PC-3 (cell line): ENCODE data around the gene TTC24. TPM values are rescaled to one million over a fixed set of nuclear protein-coding genes. Genes with fewer than 3 reads are reported as not detected.

Experiments
- ATAC-seq: fragments of 200-7000 bp; cut with Tn5 transposase; 2 replicates; pipeline ENCODE4 v1.9.1; 2020; ENCODE audit warnings: mild to moderate bottlenecking, moderate library complexity
- BruUV-seq: library from RNA; stranded (reverse); fragments of 400-500 nt; replicated peaks from 2 replicates; lab custom pipeline; 2021; lab: Mats Ljungman, UMichigan
- CTCF ChIA-PET: fragments of 300-600 bp; sonication (Branson Sonifier 250); formaldehyde crosslinking; loops from one replicate; lab custom pipeline; 2022; ENCODE audit warnings: antibody characterized with exemption; lab: Charles Lee
- POLR2A ChIA-PET: fragments of 300-600 bp; sonication (Branson Sonifier 250); formaldehyde crosslinking; loops from one replicate; lab custom pipeline; 2022; ENCODE audit warnings: antibody characterized with exemption; ENCODE audit not compliant: unreplicated experiment; lab: Charles Lee
- DNase-seq: peaks from one replicate; pipeline ENCODE4 v3.0.0-alpha.2; 2015
- H2AFZ ChIP-seq: fragments of 300-600 bp; sonication (generic); 2 replicates; pipeline ENCODE4 v1.6.0; 2016; ENCODE audit warnings: antibody characterized with exemption, low read length
- H3F3A ChIP-seq: fragments of 300-600 bp; sonication (generic); one replicate; pipeline ENCODE4 v1.6.0; 2017; ENCODE audit warnings: antibody characterized with exemption, low read length, control low read depth, mild to moderate bottlenecking; ENCODE audit not compliant: unreplicated experiment
- H3K27ac ChIP-seq: fragments of 300-600 bp; sonication (generic); 2 replicates; pipeline ENCODE4 v1.5.1; 2016; ENCODE audit warnings: mild to moderate bottlenecking, low read length
- H3K27me3 ChIP-seq: fragments of 300-600 bp; sonication (generic); 2 replicates; pipeline ENCODE4 v1.6.1; 2016; ENCODE audit warnings: low read length, mixed read lengths
- H3K36me3 ChIP-seq: fragments of 300-600 bp; sonication (generic); 2 replicates; pipeline ENCODE4 v1.6.1; 2016; ENCODE audit warnings: low read depth, mixed run types, low read length, mixed read lengths
- H3K4me1 ChIP-seq: fragments of 300-600 bp; sonication (generic); 2 replicates; pipeline ENCODE4 v1.5.1; 2016; ENCODE audit warnings: low read length; ENCODE audit not compliant: insufficient read depth
- H3K4me2 ChIP-seq: fragments of 300-600 bp; sonication (generic); 2 replicates; pipeline ENCODE4 v1.6.0; 2016; ENCODE audit warnings: low read length
- H3K4me3 ChIP-seq: fragments of 300-600 bp; sonication (generic); 2 replicates; pipeline ENCODE4 v1.5.1; 2016; ENCODE audit warnings: mild to moderate bottlenecking, low read length, mixed read lengths
- H3K79me2 ChIP-seq: fragments of 300-600 bp; sonication (generic); 2 replicates; pipeline ENCODE4 v1.6.1; 2017; ENCODE audit warnings: low read length, mixed read lengths
- H3K9ac ChIP-seq: fragments of 300-600 bp; sonication (generic); 2 replicates; pipeline ENCODE4 v1.6.0; 2016; ENCODE audit warnings: mild to moderate bottlenecking, low read length
- H3K9me2 ChIP-seq: fragments of 300-600 bp; sonication (generic); replicated peaks from 2 replicates; pipeline ENCODE4 v1.6.1; 2016; ENCODE audit warnings: mixed run types, low read length, mixed read lengths
- H3K9me3 ChIP-seq: fragments of 300-600 bp; sonication (generic); 2 replicates; pipeline ENCODE4 v1.6.1; 2016; ENCODE audit warnings: low read length, mixed read lengths
- H4K20me1 ChIP-seq: fragments of 300-600 bp; sonication (generic); 2 replicates; pipeline ENCODE4 v1.6.1; 2016; ENCODE audit warnings: low read length, mixed read lengths
- CTCF ChIP-seq: fragments of 300-600 bp; sonication (generic); conservative IDR thresholded peaks from 2 replicates; pipeline ENCODE4 v1.5.1; 2017; ENCODE audit warnings: antibody characterized with exemption, low read depth, mild to moderate bottlenecking, low read length
- EZH2 ChIP-seq: fragments of 300-600 bp; sonication (generic); IDR thresholded peaks from one replicate; pipeline ENCODE4 v1.6.1; 2017; ENCODE audit warnings: antibody characterized with exemption, mild to moderate bottlenecking, low read length; ENCODE audit not compliant: unreplicated experiment
- EZH2phosphoT487 ChIP-seq: fragments of 300-600 bp; sonication (generic); IDR thresholded peaks from 2 replicates; pipeline ENCODE4 v1.6.1; 2018; ENCODE audit warnings: mild to moderate bottlenecking, antibody characterized with exemption, low read length, borderline replicate concordance
- intact Hi-C: fragments of 100-400 bp; cut with micrococcal nuclease; formaldehyde crosslinking; loops from 2 replicates; pipeline ENCODE4 v1.9.0; 2023
- total RNA-seq: library from RNA; depleted of rRNA; stranded (reverse); fragments of >200 nt; gene quantifications from 2 replicates; pipeline ENCODE4 v1.2.3, GENCODE V29; 2014

TTC24 gene
- total RNA-seq, 1 experiment from 2014 or later: not detected

GRCh38 chr1:156571261-156571852 lies 8.2 kb upstream of the TTC24 start:
- intact Hi-C loops: loop anchor here (1.0 to 2.0 kb wide), 3 partner anchors 66 to 115 kb away; partner anchors contain the start of gene MEF2D
- no TSS peak for BruUV-seq
- Histone ChIP-seq H3K4me3 (peak overlapping the region; percentile 99), H3K4me2 (peak overlapping the region; percentile 96), H3K9ac (peak overlapping the region; percentile 78), H3K27ac (peak overlapping the region; percentile 62), H3K9me2 (no peaks in the 10 kb centered on the region), H2AFZ (peak overlapping the region; percentile 86), H3K4me1 (peaks cover 19% of the 10 kb centered on the region), H3K9me3 (no peaks in the 10 kb centered on the region), H3F3A (no peaks in the 10 kb centered on the region), H3K79me2 (peaks cover 27% of the 10 kb centered on the region), H3K36me3 (peaks cover 23% of the 10 kb centered on the region; the same call in 1 of the 2 replicates), H4K20me1 (no peaks in the 10 kb centered on the region), H3K27me3 (no peaks in the 10 kb centered on the region)
- ChIA-PET POLR2A (interaction anchor here (0.6 to 1.1 kb wide), 5 partner anchors 66 to 640 kb away, joined by 3 to 7 read pairs (median 4); partner anchors contain the start of gene MEF2D), CTCF (interaction anchor here (0.5 to 1.1 kb wide), 3 partner anchors 70 to 125 kb away, joined by 3 to 4 read pairs (median 3); no protein-coding TSS in a partner anchor)
- ATAC-seq (peak; percentile 70), DNase-seq (peak; percentile 77)
- TF ChIP-seq EZH2phosphoT487 (no peak), EZH2 (no peak), CTCF (no peak)

GRCh38 chr1:156571919-156572662 lies 7.4 kb upstream of the TTC24 start, which contains the start of gene IQGAP3:
IQGAP3 (minus strand) TSS chr1:156572565; CDS start chr1:156572529, 36 bp downstream.
- Histone ChIP-seq H3K9me3 (no peaks in the 10 kb centered on the region), H3K27ac (peak within 1 kb of the TSS; percentile 62), H4K20me1 (no peaks in the 10 kb centered on the region), H3K79me2 (peaks cover 27% of the 10 kb centered on the region), H3K4me1 (peaks cover 19% of the 10 kb centered on the region), H3K9ac (peak within 1 kb of the TSS; percentile 78), H2AFZ (peak within 1 kb of the TSS; percentile 86), H3F3A (no peaks in the 10 kb centered on the region), H3K27me3 (no peaks in the 10 kb centered on the region), H3K4me2 (peak within 1 kb of the TSS; percentile 96), H3K36me3 (peaks cover 22% of the 10 kb centered on the region; the same call in 1 of the 2 replicates), H3K9me2 (no peaks in the 10 kb centered on the region), H3K4me3 (peak within 1 kb of the TSS; percentile 99)
- intact Hi-C loops: loop anchor here (1.0 to 2.0 kb wide), 3 partner anchors 67 to 116 kb away; partner anchors contain the start of gene MEF2D
- DNase-seq (peak; percentile 94), ATAC-seq (peak; percentile 86)
- ChIA-PET CTCF (no interaction called here), POLR2A (interaction anchor here (0.6 to 1.1 kb wide), 2 partner anchors 67 to 116 kb away, joined by 4 to 7 read pairs; no protein-coding TSS in a partner anchor)
- BruUV-seq: no TSS peak
- TF ChIP-seq EZH2phosphoT487: no peak
- TF ChIP-seq EZH2: no peak
- TF ChIP-seq CTCF: no peak
